AG08396 (cell line): Measurements from ENCODE around the gene CDH6.

Experiments used
- DNase-seq: peaks from one replicate; pipeline ENCODE4 v3.0.0; 2012; ENCODE audit warnings: low spot score, mixed read lengths

Gene CDH6

DNA sequence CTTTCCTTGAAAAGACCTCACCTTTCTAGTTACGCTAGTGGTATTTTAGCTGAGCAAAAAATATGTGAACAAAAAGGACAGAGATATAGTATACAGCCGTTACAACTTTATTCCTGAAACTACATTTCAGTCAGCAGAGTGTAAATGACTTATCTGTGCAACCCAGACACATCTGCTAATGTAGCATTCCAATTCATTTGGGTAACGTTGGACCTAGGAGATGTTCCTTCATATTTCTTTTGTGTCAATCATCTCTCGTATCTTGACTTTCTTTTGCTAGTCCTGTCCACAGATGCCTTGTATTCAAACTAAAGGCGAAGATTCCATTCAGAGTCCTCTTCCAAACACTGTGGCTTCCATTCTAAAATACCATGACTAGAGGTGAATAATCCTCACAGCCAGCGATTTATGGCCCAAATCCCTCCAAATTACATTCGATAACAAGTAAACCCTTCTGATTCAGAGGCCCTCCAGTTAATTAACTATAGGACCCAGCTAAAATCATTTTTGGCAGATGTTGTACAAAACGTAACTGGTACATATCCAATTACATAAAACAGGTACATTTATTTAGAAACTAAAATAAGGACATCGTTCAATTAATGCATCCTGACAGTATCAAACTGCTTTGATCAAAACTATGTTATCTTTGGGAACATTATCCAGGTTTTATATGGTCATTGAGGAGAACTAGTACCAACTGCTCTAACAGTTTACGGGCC is 182.7 kb downstream of the CDH6 start:
- no peak for DNase-seq

GRCh38 chr5:31377274-31377946 is 183.9 kb downstream of the CDH6 start:
- no peak for DNase-seq

DNA sequence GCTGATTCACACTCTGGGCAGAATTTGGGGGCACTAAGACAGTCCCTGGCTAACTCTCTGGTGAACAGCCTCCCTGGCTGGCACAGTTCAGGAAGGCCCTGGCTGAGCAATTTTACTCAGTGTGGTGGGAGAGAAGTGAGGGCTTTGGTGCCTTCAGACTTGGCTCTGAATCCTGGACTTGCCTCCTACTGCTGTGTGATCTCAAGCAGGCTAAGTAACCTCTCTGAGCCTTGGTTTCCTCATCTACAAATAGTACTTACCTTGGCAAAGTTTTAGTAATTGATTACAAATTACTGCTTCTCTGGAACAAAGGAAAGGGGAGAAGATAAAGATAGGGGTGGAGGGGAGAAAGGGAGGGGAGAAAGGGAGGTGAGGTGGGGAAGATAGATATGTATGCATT is 184.7 kb downstream of the CDH6 start:
- no peak for DNase-seq
